Sigmoid colon (tissue), 7 donors: ENCODE measurements around the gene DUS1L. TPM values are rescaled to one million over a fixed set of nuclear protein-coding genes. Genes with fewer than 3 reads are reported as not detected.
"Not testable (repeated sequence)": the region's sequence is repeated elsewhere in the genome, so short reads cannot be mapped to it uniquely, and the experiment has no call there.

ENCODE experiments used
- DNase-seq: peaks from one replicate; pipeline ENCODE4 v3.0.0-alpha.2; 2019
- H3K27ac ChIP-seq, 4 donors: fragments of 200-600 bp; sonication (generic); one replicate each; pipeline ENCODE4 v1.5.1; 2016 to 2019; ENCODE audit warnings: mild to moderate bottlenecking in 1 of 4
- H3K27me3 ChIP-seq, 3 donors: fragments of 200-600 bp; sonication (generic); one replicate each; pipeline ENCODE4 v1.5.1; 2019; ENCODE audit warnings: mild to moderate bottlenecking in 1 of 3
- H3K36me3 ChIP-seq, 4 donors: fragments of 200-600 bp; sonication (generic); one replicate each; pipeline ENCODE4 v1.5.1; 2016 to 2019
- H3K4me1 ChIP-seq, 4 donors: fragments of 200-600 bp; sonication (generic); one replicate each; pipeline ENCODE4 v1.5.1; 2017 to 2019
- H3K4me3 ChIP-seq, 4 donors: fragments of 200-600 bp; sonication (generic); one replicate each; pipeline ENCODE4 v1.5.1; 2017 to 2019; ENCODE audit warnings: mild to moderate bottlenecking in 2 of 4, moderate library complexity in 1 of 4
- H3K9me3 ChIP-seq, 4 donors: fragments of 200-600 bp in 3 of 4; sonication (generic) in 3 of 4; one replicate each; pipeline versions ENCODE4 v1.5.1 to v1.6.1; 2013 to 2019
- CTCF ChIP-seq, 4 experiments: fragments of 450-650 bp in 3 of 4; fragments of 200-600 bp in 1 of 4; IDR thresholded peaks; one replicate each; pipeline ENCODE4 v1.5.1; 2016 to 2019; ENCODE audit warnings: antibody characterized with exemption in 4 of 4, mild to moderate bottlenecking in 3 of 4, moderate library complexity in 2 of 4
- EP300 ChIP-seq, 4 donors: sonication (generic); formaldehyde crosslinking; IDR thresholded peaks; one replicate each; pipeline ENCODE4 v1.6.1; 2017; ENCODE audit warnings: antibody characterized with exemption in 4 of 4
- POLR2A ChIP-seq, 2 donors: fragments of 450-650 bp; IDR thresholded peaks; one replicate each; pipeline ENCODE4 v1.6.1; 2016; ENCODE audit warnings: antibody characterized with exemption in 2 of 2, mild to moderate bottlenecking in 2 of 2, moderate library complexity in 2 of 2
- POLR2AphosphoS5 ChIP-seq, 4 donors: sonication (generic); formaldehyde crosslinking; IDR thresholded peaks; one replicate each; pipeline ENCODE4 v1.6.1; 2017; ENCODE audit warnings: antibody characterized with exemption in 4 of 4
- WGBS, 2 donors: extraction: QIAGEN DNeasy Blood & Tissue Kit; methylation state at CpG; one replicate each; pipeline ENCODE4 v1.1.7; 2013; 5-methylcytosine and 5-hydroxymethylcytosine counted together
- intact Hi-C: fragments of 100-400 bp; cut with DNase I; formaldehyde crosslinking; loops from one replicate; pipeline ENCODE4 v1.15.1; 2023
- polyA plus RNA-seq, 3 donors: library from polyadenylated mRNA; stranded (reverse); fragments of 200-250 nt; gene quantifications; one replicate each; pipeline ENCODE4 v1.2.3, GENCODE V29; 2013
- total RNA-seq, 4 donors: library from RNA; depleted of rRNA; stranded (reverse); fragments of >200 nt; gene quantifications; one replicate each; pipeline ENCODE4 v1.1.0, GENCODE V29; 2016
- donor health status: healthy with polysubstance abuse.
- donor health status: Bipolar disorder and iron deficiency.
- donor health status: healthy.

The DUS1L gene
- total and polyA plus RNA-seq, 7 donors: 31.3 to 119 (median 68.5) TPM

DNA sequence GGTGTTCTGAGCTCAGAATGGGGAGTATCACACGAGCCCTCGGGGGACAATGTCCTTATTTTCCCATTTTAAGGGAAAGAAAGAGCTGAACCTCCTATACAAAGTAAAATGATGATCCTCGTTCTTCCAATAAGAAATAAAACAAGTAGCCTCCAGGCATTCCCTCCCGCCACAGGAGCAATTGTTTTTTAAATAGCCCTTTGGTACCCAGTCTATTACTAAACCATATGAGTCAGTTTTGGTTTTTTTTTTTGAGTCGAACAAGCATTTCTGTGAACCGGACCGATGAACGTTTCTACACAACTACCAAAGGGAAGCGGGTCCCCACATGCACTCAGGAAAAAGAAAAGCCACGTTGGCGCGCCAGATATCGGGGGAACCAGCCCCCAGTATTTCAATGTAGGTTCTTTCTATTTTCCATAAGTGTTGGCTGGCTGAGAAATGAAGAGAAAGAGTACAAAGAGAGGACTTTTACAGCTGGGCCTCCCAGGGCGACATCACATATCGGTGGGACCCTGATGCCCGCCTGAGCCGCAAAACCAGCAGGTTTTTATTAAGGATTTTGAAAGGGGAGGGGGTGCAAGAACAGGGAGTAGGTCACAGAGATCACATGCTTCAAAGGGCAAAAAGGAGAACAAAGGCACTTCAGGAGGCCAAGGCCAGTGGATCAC lies 24.3 kb downstream of the DUS1L start:
- intact Hi-C loops: no loop called here
- WGBS, 2 donors: 84 to 89% methylated on average over 17 of the region's 17 CpGs
- H3K4me3 ChIP-seq: no peak overlapping the region
- H3K27me3 ChIP-seq: no peaks in the 10 kb centered on the region
- no peak overlapping the region for H3K27ac ChIP-seq
- no peaks in the 10 kb centered on the region for H3K9me3 ChIP-seq
- H3K4me1 ChIP-seq: peaks cover 3 to 14% (median 10%) of the 10 kb centered on the region in 4 donors
- TF ChIP-seq POLR2AphosphoS5 (IDR thresholded peaks at IDR 0.05) (no peak), EP300 (IDR thresholded peaks at IDR 0.05) (no peak), POLR2A (IDR thresholded peaks at IDR 0.05) (no peak), CTCF (IDR thresholded peaks at IDR 0.05) (no peak)
- H3K36me3 ChIP-seq: no peaks in the 10 kb centered on the region
- no peak for DNase-seq

- DNase-seq: no peak
- WGBS, 2 donors: 92 to 94% methylated on average over 8 of the region's 8 CpGs
- no peak for TF ChIP-seq CTCF (IDR thresholded peaks at IDR 0.05)
- TF ChIP-seq EP300 (IDR thresholded peaks at IDR 0.05): no peak
- TF ChIP-seq POLR2AphosphoS5 (IDR thresholded peaks at IDR 0.05): no peak
- TF ChIP-seq POLR2A (IDR thresholded peaks at IDR 0.05): no peak
- Histone ChIP-seq H3K9me3 (no peaks in the 10 kb centered on the region), H3K4me1 (peaks cover 3 to 21% (median 16%) of the 10 kb centered on the region in 4 donors), H3K4me3 (no peak overlapping the region), H3K27me3 (no peaks in the 10 kb centered on the region), H3K36me3 (no peaks in the 10 kb centered on the region), H3K27ac (no peak overlapping the region)
- intact Hi-C loops: no loop called here
Observed at GRCh38 chr17:82039695-82040299, 25.8 kb downstream of the DUS1L start.

GRCh38 chr17:82038796-82039409 lies 26.7 kb downstream of the DUS1L start:
- H3K9me3 ChIP-seq, intact Hi-C loops, H3K27ac ChIP-seq: not testable (repeated sequence)

GRCh38 chr17:82037889-82038195 lies 27.8 kb downstream of the DUS1L start:
- H3K27me3 ChIP-seq: peaks cover 0 to 11% (median 7%) of the 10 kb centered on the region in 3 donors
- intact Hi-C loops: loop anchor here (2.0 kb wide), 1 partner anchor 61 kb away; the partner anchor contains the start of gene FASN
- peaks cover 3 to 21% (median 16%) of the 10 kb centered on the region in 4 donors for H3K4me1 ChIP-seq
- no peaks in the 10 kb centered on the region for H3K9me3 ChIP-seq
- WGBS, 2 donors: 5 to 10% methylated on average over 10 of the region's 10 CpGs
- no peaks in the 10 kb centered on the region for H3K36me3 ChIP-seq
- peak in 1 of 4 donors; percentile 27 for TF ChIP-seq EP300 (IDR thresholded peaks at IDR 0.05)
- no peak for TF ChIP-seq CTCF (IDR thresholded peaks at IDR 0.05)
- H3K27ac ChIP-seq: peak overlapping the region; percentile 93 to 98 (median 98)
- no peak for DNase-seq
- peak overlapping the region; percentile 58 to 77 (median 65) for H3K4me3 ChIP-seq

More at GRCh38 chr17:82038796-82039409, 26.7 kb downstream of the DUS1L start:
- peaks cover 3 to 21% (median 16%) of the 10 kb centered on the region in 4 donors for H3K4me1 ChIP-seq
- not testable (repeated sequence) for H3K36me3 ChIP-seq, H3K4me3 ChIP-seq, H3K27me3 ChIP-seq, DNase-seq
- 85 to 90% methylated on average over 16 of the region's 16 CpGs for whole genome bisulfite sequencing, 2 donors
